Nephron (organoid): ENCODE measurements around the gene CEP135.
A peak's percentile ranks its signal among the peaks of the same experiment; 100 is the strongest.

Source experiments
- H3K27ac Mint-ChIP-seq, 3 experiments: 2 replicates each; pipeline ENCODE4 v1.8.0; 2020; ENCODE audit warnings: mixed read lengths in 3 of 3, mild to moderate bottlenecking in 2 of 3, moderate library complexity in 1 of 3
- H3K27me3 Mint-ChIP-seq: 2 replicates; pipeline ENCODE4 v1.8.0; 2021; ENCODE audit warnings: low read depth, mild to moderate bottlenecking, moderate library complexity, mixed read lengths
- H3K36me3 Mint-ChIP-seq: 2 replicates; pipeline ENCODE4 v1.8.0; 2020; ENCODE audit warnings: low read depth, mixed read lengths
- H3K4me1 Mint-ChIP-seq: 2 replicates; pipeline ENCODE4 v1.8.0; 2020; ENCODE audit warnings: mixed read lengths
- H3K4me3 Mint-ChIP-seq, 3 experiments: 2 replicates each; pipeline ENCODE4 v1.8.0; 2020; ENCODE audit warnings: mild to moderate bottlenecking in 3 of 3, mixed read lengths in 3 of 3, moderate library complexity in 2 of 3
- H3K9me3 Mint-ChIP-seq: 2 replicates; pipeline ENCODE4 v1.8.0; 2020; ENCODE audit warnings: mixed read lengths
- TF ChIP-seq, protein P1 (sequence below), 3 experiments: fragments of 200-600 bp; sonication (generic); IDR thresholded peaks; one replicate each; pipeline ENCODE4 v1.5.0; 2021; ENCODE audit warnings: antibody characterized with exemption in 3 of 3; ENCODE audit not compliant: unreplicated experiment in 3 of 3

The CEP135 gene

DNA sequence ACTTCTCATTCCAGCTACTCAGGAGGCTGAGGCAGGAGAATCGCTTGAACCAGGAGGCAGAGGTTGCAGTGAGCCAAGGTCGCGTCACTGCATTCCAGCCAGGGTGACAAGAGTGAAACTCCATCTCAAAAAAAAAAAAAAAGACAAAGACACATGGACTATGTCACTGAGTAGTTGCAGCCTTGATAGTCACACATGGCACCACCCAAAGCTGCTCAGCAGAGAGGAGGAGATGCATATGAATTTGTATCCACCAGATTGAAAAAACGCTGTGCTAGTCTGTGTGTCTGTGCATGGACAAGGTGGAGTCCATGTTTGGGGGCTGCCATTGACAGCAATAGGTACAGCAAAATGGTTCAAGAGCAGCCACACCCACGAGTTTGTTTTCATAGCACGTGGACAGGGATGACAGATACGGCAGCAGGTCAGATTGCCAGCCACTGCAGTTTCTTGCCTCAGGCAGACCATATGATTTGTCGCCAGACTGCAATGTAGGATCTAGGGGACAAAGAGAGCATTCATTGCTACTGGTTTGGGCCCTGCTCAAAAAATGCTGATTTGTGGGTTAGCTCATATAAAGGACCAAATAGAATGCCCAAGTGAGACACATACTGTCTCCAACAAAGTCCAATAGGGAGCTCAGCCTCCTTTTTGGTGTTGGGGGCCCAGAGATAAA is 89.9 kb downstream of the CEP135 start:
- Mint-ChIP-seq H3K36me3 (no peaks in the 10 kb centered on the region), H3K27ac (no peak overlapping the region), H3K4me3 (no peak overlapping the region), H3K9me3 (no peaks in the 10 kb centered on the region), H3K27me3 (peaks cover 8% of the 10 kb centered on the region), H3K4me1 (no peaks in the 10 kb centered on the region)
- TF ChIP-seq, protein P1, sequence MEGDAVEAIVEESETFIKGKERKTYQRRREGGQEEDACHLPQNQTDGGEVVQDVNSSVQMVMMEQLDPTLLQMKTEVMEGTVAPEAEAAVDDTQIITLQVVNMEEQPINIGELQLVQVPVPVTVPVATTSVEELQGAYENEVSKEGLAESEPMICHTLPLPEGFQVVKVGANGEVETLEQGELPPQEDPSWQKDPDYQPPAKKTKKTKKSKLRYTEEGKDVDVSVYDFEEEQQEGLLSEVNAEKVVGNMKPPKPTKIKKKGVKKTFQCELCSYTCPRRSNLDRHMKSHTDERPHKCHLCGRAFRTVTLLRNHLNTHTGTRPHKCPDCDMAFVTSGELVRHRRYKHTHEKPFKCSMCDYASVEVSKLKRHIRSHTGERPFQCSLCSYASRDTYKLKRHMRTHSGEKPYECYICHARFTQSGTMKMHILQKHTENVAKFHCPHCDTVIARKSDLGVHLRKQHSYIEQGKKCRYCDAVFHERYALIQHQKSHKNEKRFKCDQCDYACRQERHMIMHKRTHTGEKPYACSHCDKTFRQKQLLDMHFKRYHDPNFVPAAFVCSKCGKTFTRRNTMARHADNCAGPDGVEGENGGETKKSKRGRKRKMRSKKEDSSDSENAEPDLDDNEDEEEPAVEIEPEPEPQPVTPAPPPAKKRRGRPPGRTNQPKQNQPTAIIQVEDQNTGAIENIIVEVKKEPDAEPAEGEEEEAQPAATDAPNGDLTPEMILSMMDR (IDR thresholded peaks at IDR 0.05; ENCODE audit: unreplicated experiment in 3 of 3): no peak

DNA sequence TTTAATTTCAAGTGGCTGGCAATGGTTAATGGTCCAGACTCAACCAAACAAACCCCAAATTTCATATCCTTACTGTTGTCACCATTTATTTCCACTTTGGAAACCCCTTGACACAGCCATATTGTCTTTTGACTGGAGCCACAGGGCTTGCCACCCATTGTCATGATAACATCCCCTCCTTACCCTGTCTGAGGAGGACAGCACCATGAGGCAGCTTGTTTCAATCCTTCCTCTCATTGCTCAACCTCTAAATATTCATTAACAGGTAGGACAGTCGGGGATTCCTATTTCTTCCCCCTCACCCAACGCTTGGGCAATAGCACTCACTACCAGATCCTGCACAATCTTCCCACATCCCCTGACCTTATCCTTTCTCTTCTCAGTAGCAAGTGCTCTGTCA is 92.1 kb downstream of the CEP135 start:
- H3K36me3 Mint-ChIP-seq: no peaks in the 10 kb centered on the region
- peaks cover 8% of the 10 kb centered on the region for H3K27me3 Mint-ChIP-seq
- TF ChIP-seq, protein P1 (IDR thresholded peaks at IDR 0.05; ENCODE audit: unreplicated experiment in 3 of 3): no peak
- H3K9me3 Mint-ChIP-seq: no peaks in the 10 kb centered on the region
- no peak overlapping the region for H3K27ac Mint-ChIP-seq
- H3K4me1 Mint-ChIP-seq: no peaks in the 10 kb centered on the region
- H3K4me3 Mint-ChIP-seq: no peak overlapping the region

DNA sequence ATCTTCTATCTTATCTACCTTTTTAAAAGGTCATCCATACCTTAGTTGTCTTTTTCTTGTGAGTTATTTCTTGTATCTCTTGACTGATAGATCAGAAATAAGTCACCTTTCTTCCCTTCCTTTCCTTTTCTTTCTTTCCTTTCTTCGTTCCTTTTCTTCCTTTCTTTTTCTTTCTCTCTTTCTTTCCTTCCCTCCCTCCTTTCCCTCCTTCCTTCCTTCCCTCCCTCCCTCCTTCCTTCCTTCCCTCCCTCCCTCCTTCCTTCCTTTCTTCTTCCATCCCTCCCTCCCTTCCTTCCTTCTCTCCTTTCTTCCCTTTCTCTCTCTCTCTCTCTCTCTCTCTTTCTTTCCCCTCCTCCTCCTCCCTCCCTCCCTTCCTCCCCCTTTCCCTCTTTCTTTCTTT is 93.5 kb downstream of the CEP135 start:
- TF ChIP-seq, protein P1 (IDR thresholded peaks at IDR 0.05; ENCODE audit: unreplicated experiment in 3 of 3): no peak
- Mint-ChIP-seq H3K4me3 (no peak overlapping the region), H3K27ac (no peak overlapping the region), H3K27me3 (peaks cover 8% of the 10 kb centered on the region), H3K4me1 (no peaks in the 10 kb centered on the region), H3K36me3 (no peaks in the 10 kb centered on the region), H3K9me3 (no peaks in the 10 kb centered on the region)

DNA sequence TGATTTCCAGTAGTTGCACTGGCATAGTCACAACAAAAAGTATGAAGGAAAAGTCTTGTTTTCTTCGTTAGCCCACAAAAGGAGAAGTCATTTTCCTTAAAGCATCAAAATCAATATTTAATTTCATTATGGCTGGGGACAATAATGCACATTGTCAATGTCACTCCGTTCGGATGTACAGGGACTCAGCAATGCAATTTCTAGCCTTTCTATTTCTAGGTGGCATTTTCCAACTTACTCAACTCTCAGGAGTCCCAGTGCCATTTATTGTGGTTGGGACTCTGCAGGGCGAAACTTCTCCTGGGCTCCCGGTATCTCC is 99.6 kb downstream of the CEP135 start:
- Mint-ChIP-seq H3K36me3 (no peaks in the 10 kb centered on the region), H3K4me1 (peaks cover 23% of the 10 kb centered on the region), H3K27ac (peak overlapping the region; percentile 84 to 90 (median 88)), H3K9me3 (no peaks in the 10 kb centered on the region), H3K4me3 (peak overlapping the region; percentile 85 to 92 (median 91)), H3K27me3 (no peaks in the 10 kb centered on the region)
- TF ChIP-seq, protein P1 (IDR thresholded peaks at IDR 0.05; ENCODE audit: unreplicated experiment in 3 of 3): no peak

DNA sequence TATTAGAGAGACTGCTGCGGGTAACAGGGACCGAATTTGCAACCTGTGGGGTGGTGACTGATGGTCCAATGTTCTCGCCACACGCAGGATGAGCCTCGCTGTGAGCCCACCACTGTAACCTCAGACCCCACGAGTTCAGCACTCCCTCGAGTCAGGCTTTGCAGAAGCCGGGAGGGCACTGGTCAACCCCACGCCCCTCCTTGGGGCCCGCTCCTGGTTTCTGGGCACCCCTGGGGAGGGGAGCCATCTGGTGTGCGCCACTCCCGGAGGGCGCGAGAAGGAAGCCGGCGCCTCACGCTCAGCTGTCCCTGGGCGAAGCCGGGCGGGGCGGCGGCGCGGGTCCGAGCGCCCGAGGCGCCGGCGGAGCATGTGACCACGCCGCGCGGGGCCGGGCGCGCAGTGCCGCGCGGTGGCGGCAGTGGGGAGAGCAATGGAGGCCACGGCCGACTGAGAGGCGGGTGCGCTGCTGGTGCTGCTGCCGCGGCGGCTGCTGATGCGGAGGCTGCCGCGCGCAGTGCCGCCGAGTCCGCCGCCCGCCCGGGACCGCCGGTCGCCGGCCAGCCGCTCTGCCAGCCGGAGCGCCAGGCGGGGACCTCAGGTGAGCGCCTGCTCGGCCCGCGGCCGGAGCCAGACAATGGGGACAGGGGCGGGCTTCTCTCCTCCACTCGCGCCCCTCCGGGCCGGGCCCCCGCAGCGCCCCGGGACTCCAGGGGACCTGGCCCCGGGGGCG is 100.1 kb downstream of the CEP135 start:
- TF ChIP-seq, protein P1 (IDR thresholded peaks at IDR 0.05; ENCODE audit: unreplicated experiment in 3 of 3): peak; percentile 28 to 45 (median 34)
- H3K36me3 Mint-ChIP-seq: no peaks in the 10 kb centered on the region
- no peaks in the 10 kb centered on the region for H3K9me3 Mint-ChIP-seq
- H3K27me3 Mint-ChIP-seq: no peaks in the 10 kb centered on the region
- H3K27ac Mint-ChIP-seq: peak overlapping the region; percentile 84 to 90 (median 88)
- peaks cover 23% of the 10 kb centered on the region for H3K4me1 Mint-ChIP-seq
- H3K4me3 Mint-ChIP-seq: peak overlapping the region; percentile 85 to 92 (median 91)

DNA sequence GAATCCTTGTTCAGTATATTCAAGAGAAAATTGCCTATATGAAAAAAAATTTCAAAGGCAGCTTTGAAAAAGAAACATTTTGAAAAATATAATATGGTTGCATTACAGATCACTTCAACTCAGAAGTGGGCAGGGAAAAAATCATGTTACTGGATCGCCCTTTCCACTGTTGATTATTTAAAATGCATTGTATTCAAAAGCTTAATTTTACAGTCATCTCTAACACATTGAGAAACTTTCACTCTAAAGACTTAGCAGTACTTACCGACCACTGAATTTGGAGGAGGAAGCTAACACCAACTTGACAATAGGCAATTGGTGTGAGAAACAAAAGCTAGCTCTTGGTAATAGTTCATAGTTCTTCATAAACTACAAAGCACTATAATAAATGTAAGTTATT is 101.9 kb downstream of the CEP135 start:
- Mint-ChIP-seq H3K27ac (peak overlapping the region; percentile 85 to 96 (median 91)), H3K4me3 (peak overlapping the region; percentile 85 to 95 (median 90)), H3K27me3 (no peaks in the 10 kb centered on the region), H3K9me3 (no peaks in the 10 kb centered on the region), H3K4me1 (peaks cover 36% of the 10 kb centered on the region), H3K36me3 (no peaks in the 10 kb centered on the region)
- TF ChIP-seq, protein P1 (IDR thresholded peaks at IDR 0.05; ENCODE audit: unreplicated experiment in 3 of 3): no peak
